GM19238 (cell line): ENCODE data around the gene DHODH.
"Not testable (repeated sequence)": the region's sequence is repeated elsewhere in the genome, so short reads cannot be mapped to it uniquely, and the experiment has no call there.

ENCODE experiments used
- DNase-seq: peaks from one replicate; pipeline ENCODE4 v3.0.0; 2011; ENCODE audit warnings: low spot score; ENCODE audit not compliant: insufficient read length

DHODH gene

DNA sequence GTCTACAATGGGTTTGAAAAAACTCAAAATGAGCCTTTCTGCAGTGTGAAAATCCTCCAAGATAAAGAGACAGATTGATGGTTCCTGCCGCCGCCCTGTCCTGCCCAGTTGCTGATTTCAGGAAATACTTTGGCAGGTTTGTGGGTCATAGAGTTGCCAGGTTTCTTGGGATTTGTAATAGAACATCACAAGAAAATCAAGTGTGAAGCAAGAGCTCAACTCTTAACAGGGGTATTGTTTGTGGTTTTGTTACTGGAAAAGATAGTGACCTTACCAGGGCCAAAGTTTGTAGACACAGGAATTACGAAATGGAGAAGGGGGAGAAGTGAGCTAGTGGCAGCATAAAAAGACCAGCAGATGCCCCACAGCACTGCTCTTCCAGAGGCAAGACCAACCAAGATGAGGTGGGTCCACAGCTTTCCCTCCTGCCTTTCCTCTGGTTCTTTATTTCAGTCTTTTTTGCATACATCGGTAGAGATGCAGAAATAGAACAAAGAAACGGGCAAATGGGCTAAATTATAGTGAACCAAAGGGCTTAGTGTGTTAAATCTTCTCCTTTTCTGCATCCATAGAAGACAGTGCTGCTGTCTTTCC is 45.8 kb downstream of the DHODH start, which contains the start of gene HP:
TSS of gene HP (plus strand) at position 252 of the 594 bp plus-strand sequence. CDS start at position 400, 148 bp downstream.
- not testable (repeated sequence) for DNase-seq

- no peak for DNase-seq
Measured at GRCh38 chr16:72055911-72056310, 47.4 kb downstream of the DHODH start.

DNA sequence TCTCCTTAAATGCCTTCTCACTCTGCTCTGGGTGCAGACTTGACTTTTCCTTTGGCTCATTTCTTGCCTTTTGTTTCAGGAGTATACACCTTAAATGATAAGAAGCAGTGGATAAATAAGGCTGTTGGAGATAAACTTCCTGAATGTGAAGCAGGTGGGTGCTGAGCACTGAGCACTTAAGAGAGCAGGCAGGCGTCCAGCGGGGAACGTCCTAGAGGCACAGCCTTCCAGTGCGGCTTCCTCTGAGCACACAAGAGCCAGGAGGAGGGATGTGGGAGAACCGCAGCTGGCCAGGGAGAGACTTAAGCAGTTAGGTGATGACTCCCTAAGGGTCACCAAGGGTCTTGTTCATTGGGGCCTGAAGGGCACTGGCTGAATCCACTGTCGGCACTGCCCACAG is 48.8 kb downstream of the DHODH start:
- DNase-seq, result not testable (repeated sequence)

DNA sequence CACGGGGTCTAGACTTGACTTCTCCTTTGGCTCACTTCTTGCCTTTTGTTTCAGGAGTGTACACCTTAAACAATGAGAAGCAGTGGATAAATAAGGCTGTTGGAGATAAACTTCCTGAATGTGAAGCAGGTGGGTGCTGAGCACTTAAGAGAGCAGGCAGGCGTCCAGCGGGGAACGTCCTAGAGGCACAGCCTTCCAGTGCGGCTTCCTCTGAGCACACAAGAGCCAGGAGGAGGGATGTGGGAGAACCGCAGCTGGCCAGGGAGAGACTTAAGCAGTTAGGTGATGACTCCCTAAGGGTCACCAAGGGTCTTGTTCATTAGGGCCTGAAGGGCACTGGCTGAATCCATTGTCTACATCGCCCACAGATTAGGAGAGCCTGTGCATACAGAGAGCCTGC is 50.5 kb downstream of the DHODH start:
- not testable (repeated sequence) for DNase-seq

GRCh38 chr16:72060405-72060804 is 51.9 kb downstream of the DHODH start:
- no peak for DNase-seq

DNA sequence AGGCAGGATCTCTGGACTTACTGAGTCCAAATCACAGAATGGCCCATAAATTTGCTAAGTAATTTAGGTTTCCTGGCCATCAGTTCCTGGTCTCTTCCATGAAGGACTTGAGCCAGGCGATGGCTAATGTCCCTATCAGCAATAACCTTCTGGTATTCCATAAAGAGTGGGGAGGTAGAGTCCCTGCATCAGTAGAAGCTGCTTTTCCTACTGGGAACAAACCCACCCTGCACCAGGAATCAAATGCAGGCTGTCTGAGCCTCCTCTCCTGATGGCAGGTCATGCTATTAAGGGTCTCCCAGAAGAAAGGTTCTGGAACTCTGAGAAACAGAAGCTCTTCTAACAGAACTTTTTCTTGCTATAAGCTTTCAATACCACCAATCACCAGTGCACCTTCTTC is 53.0 kb downstream of the DHODH start:
- no peak for DNase-seq

- no peak for DNase-seq
Measured at GRCh38 chr16:72064361-72064894, 55.9 kb downstream of the DHODH start.

GRCh38 chr16:72066747-72067146 is 58.2 kb downstream of the DHODH start:
- DNase-seq, result peak; percentile 67

DNA sequence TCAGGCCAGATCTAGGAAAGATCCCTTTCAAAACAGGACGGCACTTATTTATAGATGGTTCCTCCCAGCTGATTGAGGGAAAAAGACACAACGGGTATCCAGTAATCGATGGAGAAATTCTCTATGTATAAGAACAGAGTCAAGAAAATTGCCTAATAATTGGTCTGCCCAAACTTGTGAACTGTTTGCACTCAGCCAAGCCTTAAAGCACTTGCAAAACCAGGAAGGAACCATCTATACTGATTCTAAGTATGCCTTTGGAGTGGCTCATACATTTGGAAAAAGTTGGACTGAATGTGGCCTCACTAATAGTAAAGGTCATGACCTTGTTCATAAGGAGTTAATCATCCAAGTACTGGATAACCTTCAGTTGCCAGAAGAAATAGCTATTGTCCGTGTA is 60.4 kb downstream of the DHODH start:
- no peak for DNase-seq

DNA sequence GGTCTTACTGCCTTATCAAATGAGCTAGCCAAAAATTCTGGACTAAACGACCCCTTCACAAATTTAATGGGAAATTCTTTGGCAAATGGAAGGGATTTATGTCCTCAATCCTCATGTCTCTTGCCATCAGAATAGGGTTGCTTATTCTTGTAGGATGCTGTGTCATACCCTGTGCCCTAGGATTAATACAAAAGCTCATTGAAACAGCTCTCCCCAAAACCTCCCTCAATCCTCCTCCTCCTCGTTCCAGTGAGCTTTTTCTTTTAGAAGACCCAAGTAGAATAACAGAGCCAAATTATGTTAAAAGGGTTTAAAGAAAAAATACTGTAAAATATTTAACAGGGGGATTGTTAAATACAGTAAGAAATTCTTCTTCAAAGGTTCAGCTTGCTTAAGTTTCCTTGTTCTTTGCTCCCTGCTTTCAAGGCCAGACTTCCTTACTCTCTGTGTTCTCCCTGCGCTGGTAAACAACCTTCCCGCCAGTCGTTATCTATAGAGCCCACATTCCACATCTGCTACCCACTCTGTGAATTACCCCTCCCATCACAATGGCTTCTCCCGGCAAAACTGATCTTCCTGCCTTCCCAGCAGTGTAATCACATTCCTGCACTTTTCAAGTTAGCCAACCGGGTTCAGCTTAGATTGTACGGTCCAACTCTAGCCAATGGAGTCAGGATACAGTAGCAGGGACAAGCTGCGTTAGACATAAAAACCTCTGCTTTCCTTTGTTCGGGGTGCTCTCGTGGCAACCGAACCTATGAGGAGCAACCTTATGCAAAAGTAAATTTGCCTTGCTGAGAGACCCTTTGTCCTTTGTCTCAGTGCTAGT is 64.2 kb downstream of the DHODH start:
- no peak for DNase-seq

DNA sequence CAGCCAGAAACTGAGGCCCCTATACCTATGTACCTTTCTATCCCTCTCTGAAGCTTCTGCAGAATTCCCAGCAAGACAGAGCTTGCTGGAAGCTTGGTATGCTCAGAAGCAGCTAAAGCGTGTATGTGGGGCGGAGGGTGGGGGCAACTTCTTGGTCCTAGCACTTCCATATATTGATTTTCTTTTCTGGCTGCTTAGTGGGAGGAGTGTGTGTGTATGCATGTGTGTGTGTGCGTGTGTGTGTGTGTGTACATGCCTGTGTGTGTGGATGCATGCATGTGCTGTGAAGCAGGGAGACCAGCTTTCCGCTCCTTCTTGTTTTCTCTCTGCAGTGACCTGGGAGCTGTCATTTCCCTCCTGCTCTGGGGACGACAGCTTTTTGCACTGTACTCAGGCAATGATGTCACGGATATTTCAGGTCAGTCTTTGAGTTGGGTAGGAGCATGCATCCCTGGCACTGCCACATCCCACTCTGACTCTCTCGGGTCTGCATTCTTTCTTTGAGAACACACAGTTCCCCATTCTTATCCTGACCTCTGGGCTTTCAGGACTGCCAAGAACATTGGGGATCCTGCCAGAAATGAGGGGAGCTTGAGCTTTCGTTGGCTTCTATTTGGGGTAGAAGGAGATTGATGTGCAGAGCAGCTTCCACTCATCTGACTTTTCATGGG is 65.2 kb downstream of the DHODH start:
- no peak for DNase-seq

- DNase-seq, result not testable (repeated sequence)
Measured at GRCh38 chr16:72075067-72075466, 66.5 kb downstream of the DHODH start.
